T-helper 22 cell (primary cell): ENCODE data around the gene MNAT1.
"Not testable (repeated sequence)": the region's sequence is repeated elsewhere in the genome, so short reads cannot be mapped to it uniquely, and the experiment has no call there.

Experiments
- DNase-seq: peaks from one replicate; pipeline ENCODE4 v3.0.0-alpha.2; 2020; ENCODE audit warnings: low read depth

Gene MNAT1

GRCh38 chr14:60882219-60882618, 147.7 kb downstream of the MNAT1 start:
- no peak for DNase-seq

GRCh38 chr14:60884134-60884533, 149.6 kb downstream of the MNAT1 start:
- no peak for DNase-seq

GRCh38 chr14:60890636-60891035, 156.1 kb downstream of the MNAT1 start:
- not testable (repeated sequence) for DNase-seq

- no peak for DNase-seq
Measured at GRCh38 chr14:60893911-60894310, 159.3 kb downstream of the MNAT1 start.

DNA sequence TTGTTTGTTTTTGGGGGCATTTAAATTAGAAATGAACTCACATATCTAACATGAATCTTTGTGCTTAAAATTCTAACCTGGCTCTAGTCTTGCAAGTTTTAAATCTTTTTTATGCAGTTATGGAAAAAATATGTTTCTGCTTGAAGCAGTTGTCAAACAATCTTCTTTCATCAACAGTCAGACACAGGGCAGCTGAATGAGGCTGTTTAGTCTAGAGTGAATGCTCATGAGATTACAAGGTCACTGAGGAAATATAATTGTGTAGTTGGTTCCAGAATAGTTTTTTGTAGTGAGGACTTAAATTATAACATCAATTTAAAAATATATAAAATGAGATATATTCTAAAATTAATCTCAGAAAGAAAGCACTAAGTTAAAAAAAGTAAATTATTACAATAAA, 169.8 kb downstream of the MNAT1 start:
- DNase-seq, result no peak

GRCh38 chr14:60905923-60906322, 171.4 kb downstream of the MNAT1 start:
- no peak for DNase-seq

GRCh38 chr14:60915781-60916180, 181.2 kb downstream of the MNAT1 start:
- no peak for DNase-seq

GRCh38 chr14:60922050-60922449, 187.5 kb downstream of the MNAT1 start:
- DNase-seq, result no peak

GRCh38 chr14:60925286-60925685, 190.7 kb downstream of the MNAT1 start:
- no peak for DNase-seq

DNA sequence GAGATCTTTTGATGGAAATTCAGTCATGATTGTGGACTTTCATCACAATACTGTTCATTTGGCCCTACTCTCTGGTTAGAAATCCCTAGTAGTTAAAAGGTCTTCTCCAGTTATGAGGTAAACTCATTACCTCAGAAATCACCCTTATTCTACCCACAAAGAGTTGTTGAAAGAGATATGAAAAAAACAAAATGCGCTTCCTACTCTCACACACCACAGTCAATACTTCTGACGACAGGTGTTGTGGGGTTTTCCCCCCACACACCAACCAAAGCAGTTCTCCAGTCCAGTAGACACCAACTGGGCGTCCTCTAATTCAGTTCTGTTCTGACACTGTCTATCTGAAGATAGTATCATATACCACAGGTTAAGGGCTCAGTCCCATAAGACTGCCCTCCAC, 191.4 kb downstream of the MNAT1 start:
- DNase-seq, result no peak

GRCh38 chr14:60931218-60931617, 196.7 kb downstream of the MNAT1 start:
- no peak for DNase-seq

- DNase-seq, result no peak
Measured at GRCh38 chr14:60933920-60934655, 199.5 kb downstream of the MNAT1 start.

- DNase-seq, result no peak
Measured at GRCh38 chr14:60935319-60935718, 200.8 kb downstream of the MNAT1 start.

GRCh38 chr14:60943637-60944032, 209.1 kb downstream of the MNAT1 start:
- no peak for DNase-seq

- no peak for DNase-seq
Measured at GRCh38 chr14:60944204-60944603, 209.6 kb downstream of the MNAT1 start.

DNA sequence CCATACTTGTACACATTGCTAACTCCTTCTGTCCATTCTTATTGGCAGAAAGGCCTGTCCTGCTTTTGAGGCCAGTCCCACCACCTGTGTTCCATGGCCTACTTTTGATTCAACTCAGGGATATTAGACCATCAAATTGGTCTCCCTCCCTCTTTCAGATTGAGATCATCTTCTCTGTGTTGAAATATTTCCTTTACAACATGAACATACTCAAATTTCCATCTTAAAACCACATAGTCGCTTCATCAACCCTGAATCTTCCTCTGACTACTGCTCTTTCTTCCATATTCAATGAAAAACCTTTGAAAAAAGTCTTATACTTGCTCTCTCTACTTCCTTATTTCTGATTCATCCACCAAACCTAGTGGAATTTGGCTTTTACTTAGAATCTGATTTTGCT, 211.4 kb downstream of the MNAT1 start:
- no peak for DNase-seq

- DNase-seq, result no peak
Measured at GRCh38 chr14:60946773-60947172, 212.2 kb downstream of the MNAT1 start.

DNA sequence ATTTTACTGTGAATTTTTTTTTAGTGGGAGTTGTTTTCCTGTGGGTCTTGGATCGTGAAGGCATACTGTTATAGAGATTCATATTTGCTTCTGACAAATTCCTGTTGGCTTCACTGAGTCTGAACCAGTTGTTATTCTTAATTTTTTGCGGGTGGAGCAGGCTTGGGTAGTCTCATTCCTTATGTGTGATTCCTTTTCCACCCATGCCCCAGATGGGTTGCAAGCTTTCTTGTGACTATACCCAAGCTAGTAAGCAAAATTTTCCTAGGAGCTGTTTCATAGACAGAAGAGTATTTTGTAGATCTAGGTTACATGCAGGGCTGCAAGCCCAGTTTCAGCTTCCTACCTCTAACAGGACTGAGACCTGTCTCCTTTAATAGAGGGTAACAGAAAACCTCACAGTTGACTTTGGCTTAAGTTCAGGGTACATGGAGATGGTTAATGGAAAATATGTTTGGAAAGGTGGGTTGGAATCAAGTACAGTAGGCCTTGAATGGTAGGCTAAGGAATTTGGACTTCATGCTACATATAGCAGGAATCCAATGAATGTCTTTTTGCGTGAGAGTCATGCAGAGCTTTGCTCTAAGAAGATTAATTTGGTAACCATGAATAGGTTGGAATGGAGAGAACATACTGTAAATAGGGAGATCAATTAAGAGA, 217.3 kb downstream of the MNAT1 start:
- DNase-seq, result no peak

DNA sequence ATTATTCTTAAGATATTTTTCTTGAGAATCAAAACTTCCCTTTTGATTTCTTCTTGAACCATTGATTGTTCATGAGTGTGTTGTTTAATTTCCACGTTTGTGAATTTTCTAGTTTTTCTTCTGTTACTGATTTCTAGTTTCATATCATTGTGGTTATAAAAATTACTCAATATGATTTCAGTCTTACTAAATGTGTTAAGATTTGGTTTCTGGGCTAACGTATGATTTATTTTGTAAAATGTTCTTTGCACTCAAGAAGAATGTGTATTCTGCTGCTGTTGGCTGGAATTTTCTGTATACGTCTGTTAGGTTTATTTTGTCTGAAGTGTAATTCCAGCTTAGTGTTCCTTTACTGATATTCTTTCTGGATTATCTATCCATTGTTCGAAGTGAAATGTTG, 221.6 kb downstream of the MNAT1 start:
- no peak for DNase-seq

DNA sequence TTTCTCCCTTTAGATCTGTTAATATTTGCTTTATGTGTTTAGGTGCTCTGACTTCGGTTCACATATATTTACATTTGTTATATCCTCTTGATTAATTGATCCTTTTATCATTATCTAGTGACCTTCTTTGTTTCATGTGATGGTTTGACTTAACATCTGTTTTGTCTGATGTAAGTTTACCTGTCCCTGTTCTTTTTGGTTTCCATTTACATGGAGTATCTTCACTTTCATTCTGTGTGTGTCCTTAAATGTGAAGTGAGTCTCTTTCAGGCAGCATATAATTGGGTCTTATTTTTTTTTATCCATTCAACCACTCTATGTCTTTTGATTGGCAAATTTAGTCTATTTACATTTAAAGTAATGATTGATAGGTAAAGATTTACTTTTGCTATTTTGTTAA, 222.1 kb downstream of the MNAT1 start:
- DNase-seq, result no peak

DNA sequence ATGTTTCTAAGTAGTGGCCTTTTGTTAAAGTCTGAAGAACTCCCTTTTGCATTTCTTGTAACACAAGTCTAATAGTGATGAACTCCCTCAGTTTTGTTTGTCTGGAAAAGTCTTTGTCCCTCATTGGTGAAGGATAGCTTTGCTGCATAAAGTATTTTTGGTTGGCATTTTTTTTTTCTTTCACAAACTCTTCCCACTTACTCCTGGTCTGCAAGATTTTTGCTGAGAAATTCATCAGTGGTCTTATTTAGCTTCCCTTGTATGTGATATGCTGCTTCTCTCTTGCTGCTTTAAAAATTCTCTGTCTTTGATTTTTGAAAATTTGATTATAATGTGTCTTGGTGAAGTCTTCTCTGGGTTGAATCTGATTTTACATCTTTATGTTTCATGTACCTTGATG, 223.6 kb downstream of the MNAT1 start:
- no peak for DNase-seq

- no peak for DNase-seq
Measured at GRCh38 chr14:60963761-60964160, 229.2 kb downstream of the MNAT1 start.

- no peak for DNase-seq
Measured at GRCh38 chr14:60964904-60965303, 230.3 kb downstream of the MNAT1 start.

DNA sequence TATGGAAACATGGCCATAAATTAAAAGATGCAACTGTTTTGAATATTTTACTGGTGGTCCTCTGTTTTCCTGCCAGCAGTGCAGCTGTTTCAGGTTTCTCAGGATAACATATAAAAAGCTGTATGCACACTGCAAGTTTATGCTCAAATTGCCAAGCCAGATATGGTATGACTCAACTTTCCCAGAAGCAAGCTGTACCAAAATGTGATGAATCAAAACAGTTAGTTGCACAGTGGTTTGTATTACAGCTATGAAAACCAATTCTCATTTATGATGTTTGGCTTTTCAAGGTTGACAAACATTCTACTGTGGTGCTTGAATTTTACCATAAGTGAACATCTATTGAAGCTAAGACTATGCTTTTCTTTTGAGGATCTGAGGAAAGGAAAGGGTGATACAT, 230.8 kb downstream of the MNAT1 start:
- DNase-seq, result no peak
